ENCODE results near the gene TGFBR3.

The TGFBR3 gene

DNA sequence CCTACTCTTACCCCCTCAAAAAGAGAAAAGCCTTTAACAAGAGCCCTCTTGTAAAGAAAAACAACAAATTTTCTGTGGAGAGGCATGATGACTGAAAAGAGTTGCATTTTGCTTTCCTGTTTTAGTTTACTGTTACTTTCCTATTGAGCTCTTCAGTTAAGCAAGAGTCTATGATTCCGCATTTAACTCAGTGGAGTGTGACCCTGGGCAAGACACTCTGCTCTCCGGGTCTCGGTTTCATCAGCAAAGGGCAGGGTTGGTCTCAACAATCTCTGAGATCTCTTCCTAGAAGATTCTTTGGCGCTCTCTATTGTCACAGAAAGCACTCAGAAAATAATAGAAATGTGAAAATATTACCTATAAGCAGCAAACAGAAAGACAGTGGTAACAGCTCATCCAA, 175.7 kb downstream of the TGFBR3 start:
- DNase-seq (ENCODE audit: low spot score) = no peak

GRCh38 chr1:91708691-91709090, 177.3 kb downstream of the TGFBR3 start:
- no peak for DNase-seq (ENCODE audit: low spot score)

DNA sequence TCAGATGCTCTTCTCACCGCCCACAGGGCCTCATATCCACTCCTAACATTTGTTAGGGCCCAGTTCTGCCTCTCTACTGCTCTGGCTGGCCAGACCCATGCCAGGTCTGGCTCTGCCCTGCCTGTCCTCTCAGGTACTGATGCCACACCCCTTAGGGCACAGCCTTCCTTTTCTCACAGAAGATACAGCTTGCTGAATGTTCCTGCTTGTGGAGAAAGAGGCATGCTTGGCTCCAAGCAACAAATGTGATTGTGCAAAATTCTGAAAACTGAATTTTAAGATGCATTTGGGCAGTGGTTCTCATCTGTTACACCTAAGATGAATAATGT, 178.1 kb downstream of the TGFBR3 start:
- no peak for DNase-seq (ENCODE audit: low spot score)

DNA sequence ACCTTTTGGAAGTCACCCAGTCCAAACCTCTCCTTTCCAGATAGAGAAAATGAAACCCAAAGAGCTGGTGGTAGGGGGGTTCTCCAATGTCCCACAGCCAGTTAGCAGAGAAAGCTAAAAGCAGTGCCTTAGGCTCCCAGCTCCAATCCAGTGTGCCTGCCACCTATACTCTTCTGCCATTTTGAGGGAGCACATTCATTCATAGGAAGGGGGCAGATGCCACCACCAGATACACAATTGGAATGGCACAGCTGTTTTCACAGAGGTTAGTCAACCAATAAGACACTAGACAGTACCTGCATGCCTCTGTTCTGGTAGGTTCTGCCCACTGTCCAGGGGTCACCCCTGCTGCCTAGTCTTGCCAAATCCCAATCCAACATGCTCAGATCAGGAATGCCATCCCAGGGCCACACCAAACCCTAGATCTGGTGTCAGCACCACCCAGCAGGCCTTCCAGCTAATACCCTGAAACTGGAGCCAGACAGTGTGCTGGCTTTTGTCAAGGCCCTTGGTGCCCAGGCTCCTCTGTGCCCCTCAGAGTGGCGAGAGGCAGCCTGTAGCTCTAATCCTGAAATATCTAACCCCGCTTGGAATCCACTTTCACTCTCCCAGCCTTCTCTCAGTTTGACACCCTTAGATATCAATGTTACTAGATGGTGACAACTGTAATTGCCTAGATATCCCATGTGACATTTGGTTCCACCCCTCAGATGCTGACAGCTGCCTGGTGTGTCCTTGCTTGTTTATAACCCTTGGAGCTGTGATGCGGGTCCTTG, 178.6 kb downstream of the TGFBR3 start:
- DNase-seq (ENCODE audit: low spot score) = no peak

DNA sequence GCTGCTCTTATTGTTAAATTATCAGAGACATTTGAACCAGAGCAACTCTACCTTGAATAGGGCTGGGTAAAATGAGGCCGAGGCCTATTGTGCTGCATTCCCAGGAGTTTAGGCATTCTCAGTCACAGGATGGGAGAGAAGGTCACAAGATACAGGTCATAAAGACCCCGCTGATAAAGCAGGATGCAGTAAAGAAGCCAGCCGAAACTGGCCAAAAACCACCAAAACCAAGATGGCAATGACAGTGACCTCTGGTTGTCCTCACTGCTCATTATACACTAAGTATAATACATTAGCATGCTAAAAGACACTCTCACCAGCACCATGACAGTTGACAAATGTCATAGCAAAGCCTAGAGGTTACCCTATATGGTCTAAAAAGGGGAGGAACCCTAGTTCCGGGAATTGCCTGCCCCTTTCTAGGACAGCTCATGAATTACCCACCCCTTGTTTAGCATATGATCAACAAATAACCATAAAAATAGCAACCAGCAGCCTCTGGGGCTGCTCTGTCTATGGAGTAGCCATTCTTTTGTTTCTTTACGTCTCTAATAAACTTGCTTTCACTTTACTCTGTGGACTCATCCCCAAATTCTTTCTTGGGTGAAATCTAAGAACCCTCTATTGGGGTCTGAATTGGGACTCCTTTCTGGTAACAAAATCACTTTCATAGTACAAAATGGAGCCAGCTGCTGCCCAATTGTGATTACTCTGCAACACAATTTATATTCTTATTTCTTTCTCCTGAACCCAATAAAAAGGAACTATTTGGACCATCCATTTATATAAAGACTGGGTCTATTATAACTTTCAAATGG, 179.6 kb downstream of the TGFBR3 start:
- no peak for DNase-seq (ENCODE audit: low spot score)

DNA sequence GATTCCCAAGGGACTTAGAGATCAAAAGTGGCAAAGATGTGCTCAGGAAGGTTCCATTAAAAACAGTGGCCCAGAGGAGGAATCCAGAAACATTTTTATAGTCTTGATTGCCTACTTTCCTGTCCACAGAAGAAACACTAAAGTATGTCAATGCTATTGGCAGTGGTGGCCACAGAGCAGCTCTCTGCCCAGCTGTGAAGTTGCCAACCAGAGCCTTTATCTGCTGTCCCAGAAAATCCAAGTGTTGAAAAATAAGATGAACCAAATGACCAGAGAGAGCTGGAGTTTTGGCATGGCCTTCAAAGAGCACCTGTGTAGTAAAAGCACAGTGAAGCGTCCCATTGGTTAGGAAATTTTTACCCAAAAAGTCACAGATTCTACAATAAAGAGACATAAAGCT, 181.2 kb downstream of the TGFBR3 start:
- no peak for DNase-seq (ENCODE audit: low spot score)

DNA sequence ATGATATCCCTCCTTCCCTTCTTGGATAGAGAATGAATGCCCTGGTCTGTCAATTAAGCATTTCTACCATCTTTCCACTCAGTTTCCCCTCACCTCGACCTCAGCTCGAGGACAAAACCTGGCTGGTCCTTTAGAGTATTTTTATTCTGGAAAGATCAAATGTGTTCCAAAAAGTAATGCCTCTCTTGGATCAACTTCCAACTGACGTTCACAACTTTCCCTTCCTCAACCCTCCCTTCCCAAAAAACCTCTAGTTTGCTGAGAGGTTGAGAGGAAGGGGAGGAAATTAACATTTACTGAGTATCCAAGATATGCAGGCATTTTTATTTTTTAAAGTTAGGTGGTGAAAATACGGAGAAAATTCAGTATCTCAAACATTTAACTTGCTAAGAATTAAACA, 182.9 kb downstream of the TGFBR3 start:
- no peak for DNase-seq (ENCODE audit: low spot score)

- DNase-seq (ENCODE audit: low spot score) = no peak
Observed at GRCh38 chr1:91701472-91701869, 184.5 kb downstream of the TGFBR3 start.

- DNase-seq (ENCODE audit: low spot score) = no peak
Observed at GRCh38 chr1:91700771-91701471, 185.0 kb downstream of the TGFBR3 start.

DNA sequence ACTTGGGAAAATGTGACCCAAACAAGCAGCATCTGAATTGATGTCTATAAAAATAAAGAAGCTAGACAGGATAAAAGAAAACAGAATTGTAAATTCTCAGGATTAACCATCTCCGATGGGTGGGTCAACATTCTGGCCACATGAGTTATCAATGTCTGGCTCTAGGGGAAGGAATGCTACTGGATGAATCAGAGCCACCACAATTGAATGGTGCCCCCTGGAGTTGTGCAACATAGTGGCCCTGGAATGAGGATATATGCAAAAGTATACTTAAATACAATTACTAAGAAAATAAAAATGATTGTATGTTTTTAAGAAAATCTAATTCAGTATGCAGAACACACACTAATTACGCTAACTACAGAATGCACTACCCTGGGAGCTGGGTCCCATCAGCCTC, 185.6 kb downstream of the TGFBR3 start:
- no peak for DNase-seq (ENCODE audit: low spot score)

GRCh38 chr1:91699339-91699974, 186.5 kb downstream of the TGFBR3 start:
- DNase-seq (ENCODE audit: low spot score) = no peak

DNA sequence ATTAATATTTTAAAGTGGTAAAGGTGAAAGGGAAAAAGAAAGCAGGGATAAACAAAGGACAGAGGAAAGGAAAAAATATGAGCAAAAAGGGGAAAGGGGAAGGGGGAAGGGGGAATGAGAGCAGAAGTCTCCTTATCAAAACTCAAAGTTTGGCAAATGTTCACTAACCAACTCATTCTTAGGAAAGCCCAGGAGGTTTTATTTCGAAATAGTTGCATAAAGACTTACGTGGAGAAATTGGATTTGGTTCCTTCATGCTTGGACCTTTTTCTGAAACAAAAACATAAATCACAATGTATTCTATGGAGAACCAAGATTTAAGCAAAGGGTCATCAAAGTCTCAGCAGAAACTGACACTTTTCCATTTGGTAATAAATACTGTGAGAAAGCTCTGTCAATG, 188.1 kb downstream of the TGFBR3 start:
- DNase-seq (ENCODE audit: low spot score) = no peak

- DNase-seq (ENCODE audit: low spot score) = no peak
Observed at GRCh38 chr1:91697416-91697815, 188.5 kb downstream of the TGFBR3 start.

DNA sequence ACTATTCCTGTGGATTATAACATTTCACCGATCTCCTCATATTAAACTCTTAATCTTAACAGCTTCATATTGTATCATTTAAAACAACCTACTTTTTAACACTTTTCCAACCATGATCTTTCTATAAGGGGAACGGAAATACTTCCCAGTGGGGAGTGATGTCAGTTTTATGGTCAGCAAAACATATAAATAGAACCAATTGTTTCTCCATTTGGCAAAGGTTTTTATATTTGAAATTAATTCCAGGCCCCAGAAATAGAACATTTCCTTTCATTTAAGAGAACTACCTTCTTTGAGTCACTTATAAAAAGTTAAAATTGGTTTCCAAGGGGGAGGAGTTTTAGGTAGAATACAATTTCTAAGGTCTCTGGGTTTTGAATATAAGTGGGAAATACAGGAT, 189.6 kb downstream of the TGFBR3 start:
- DNase-seq (ENCODE audit: low spot score) = no peak

GRCh38 chr1:91693557-91693956, 192.4 kb downstream of the TGFBR3 start:
- no peak for DNase-seq (ENCODE audit: low spot score)

GRCh38 chr1:91691525-91691924, 194.4 kb downstream of the TGFBR3 start:
- no peak for DNase-seq (ENCODE audit: low spot score)

DNA sequence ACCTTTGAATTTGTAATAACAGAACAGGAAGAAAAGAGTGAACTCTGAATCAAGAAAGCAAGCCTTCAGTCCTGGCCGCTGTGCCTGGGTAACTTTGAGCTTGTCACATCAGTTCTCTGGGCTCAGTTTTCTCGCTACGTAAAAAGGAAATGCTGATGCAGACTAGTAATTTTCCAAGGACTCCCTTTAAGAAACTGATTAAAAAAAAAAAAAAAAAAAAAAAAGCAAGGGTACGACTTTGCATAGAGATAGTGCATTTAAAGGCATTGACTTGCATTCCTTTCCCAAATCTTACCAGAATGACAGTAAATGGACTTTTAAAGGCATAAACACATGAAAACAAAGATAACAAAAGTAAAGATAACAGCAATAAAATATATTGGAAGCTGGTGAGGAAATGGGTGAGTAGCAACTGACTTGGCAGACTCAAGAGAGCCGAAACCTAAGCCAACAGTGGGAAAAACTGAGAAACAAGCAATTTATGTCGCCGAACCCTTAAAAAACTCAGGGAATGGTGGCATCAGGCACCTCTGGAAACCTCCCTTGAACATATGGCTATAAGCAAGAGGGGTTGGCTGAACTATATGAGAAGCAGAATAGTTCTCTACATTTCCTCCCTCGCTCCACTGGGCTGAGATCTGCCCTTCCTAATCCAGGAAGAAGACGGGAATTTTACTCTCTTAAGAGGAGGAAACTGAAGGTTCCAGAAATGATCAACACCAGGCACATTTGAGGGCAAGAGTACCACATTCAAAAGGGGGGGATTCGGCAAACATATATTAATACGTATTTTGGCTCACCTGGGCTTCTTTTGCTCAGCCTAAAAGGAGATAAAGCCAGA, 196.1 kb downstream of the TGFBR3 start:
- no peak for DNase-seq (ENCODE audit: low spot score)

GRCh38 chr1:91687452-91687851, 198.5 kb downstream of the TGFBR3 start:
- DNase-seq (ENCODE audit: low spot score) = no peak

DNA sequence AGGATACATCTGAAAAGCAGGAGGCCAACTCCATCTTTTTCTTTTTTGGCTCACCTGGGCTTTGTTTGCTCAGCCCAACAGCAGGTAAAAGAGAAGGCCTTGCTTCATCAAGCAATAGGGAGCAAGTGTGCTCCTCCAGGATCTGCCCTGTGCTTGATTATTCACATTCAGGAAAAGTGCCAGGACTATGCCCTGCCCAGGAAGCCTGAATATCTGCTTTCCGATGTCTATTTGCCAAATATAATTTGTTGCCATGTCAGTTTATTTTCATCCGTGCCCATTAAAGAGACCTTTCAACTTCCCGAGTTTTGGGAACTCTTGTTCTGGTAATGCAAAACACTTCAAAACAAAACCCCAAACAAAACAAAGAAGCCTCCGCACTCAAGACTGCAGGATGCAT, 200.0 kb downstream of the TGFBR3 start:
- DNase-seq (ENCODE audit: low spot score) = no peak

DNA sequence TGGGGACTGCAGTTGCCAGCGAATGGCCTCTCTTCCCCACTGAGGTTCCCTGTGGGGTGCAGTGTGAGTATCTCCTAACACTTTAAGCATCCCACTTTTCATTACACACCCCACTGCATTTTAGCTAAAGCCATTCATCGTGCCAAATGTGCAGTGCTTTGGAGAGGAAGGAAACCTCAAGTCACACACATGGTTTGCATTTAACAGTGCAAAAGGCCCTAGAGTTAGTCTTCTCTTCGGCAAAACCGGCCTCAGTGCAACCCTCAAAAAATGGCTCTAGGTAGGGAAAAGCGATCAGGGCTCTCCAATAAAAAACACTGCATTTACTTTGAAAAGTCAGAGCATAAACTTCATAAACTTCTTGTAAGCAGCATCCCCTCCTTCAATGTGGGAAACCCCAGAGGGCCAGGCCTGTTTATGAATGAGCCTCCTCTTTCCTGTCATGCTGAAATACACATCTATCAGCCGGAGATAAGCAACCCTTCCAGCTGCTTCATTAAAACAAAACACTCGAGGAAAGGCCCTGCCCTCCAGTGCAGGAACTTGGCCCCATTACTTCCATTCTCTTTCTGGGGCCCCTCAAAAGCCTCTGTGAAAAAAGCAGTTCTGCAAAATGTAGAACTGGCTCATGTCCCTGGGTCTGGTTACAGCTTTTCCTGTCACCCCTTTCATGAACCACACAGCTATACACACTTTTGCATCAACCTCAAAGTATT, 201.3 kb downstream of the TGFBR3 start:
- DNase-seq (ENCODE audit: low spot score) = no peak

DNA sequence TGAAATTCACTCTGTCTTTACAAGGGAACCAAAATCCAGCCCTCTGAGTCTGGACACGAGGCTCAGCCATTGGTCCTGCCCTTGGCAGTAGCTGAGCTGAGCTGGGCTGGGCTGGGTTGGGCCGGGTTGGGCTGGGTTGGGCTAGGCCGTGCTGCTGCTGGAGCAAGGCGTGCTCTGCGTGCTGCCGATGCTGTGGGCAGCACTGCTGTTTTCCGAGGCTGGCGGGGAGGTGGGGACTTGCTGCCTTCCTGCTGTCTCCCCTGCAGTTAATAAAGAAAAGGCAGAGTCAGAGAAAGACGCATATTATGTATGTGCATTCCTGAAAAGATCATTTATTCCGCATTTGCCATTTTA, 202.4 kb downstream of the TGFBR3 start:
- peak; percentile 9 for DNase-seq (ENCODE audit: low spot score)
